ENCODE results near the gene GNG8. TPM values are rescaled to one million over a fixed set of nuclear protein-coding genes. Genes with fewer than 3 reads are reported as not detected.
A peak's percentile ranks its signal among the peaks of the same experiment; 100 is the strongest.

GNG8 gene
- total RNA-seq, 4 donors from 2014 or later: not detected

- in situ Hi-C loops (cut with MboI; ENCODE audit: low pct_ligation_motif_present in 1 of 4, low pct_unique_long_range_greater_than_20kb in 1 of 4, low sequenced_read_pairs in 3 of 4): no loop called here
- Histone ChIP-seq H3K27me3 (peaks cover 2% of the 10 kb centered on the region), H3K27ac (peak overlapping the region; percentile 68 to 80 (median 74)), H3K9me3 (no peaks in the 10 kb centered on the region), H3K36me3 (no peaks in the 10 kb centered on the region), H3K4me3 (no peak overlapping the region), H3K4me1 (peaks cover 22 to 79% (median 31%) of the 10 kb centered on the region in 4 donors)
- no peak for TF ChIP-seq POLR2AphosphoS5 (IDR thresholded peaks at IDR 0.05)
- TF ChIP-seq POLR2A (IDR thresholded peaks at IDR 0.05): no peak
- no peak for TF ChIP-seq CTCF (IDR thresholded peaks at IDR 0.05)
- no peak for TF ChIP-seq EP300 (IDR thresholded peaks at IDR 0.05; ENCODE audit: low read depth)
- WGBS, 2 donors (ENCODE audit: low coverage in 1 of 2): 80% methylated on average over 29 of the region's 32 CpGs; no CpG with 5 or more reads in 1 of the 2 donors
- DNase-seq: no peak
- intact Hi-C loops (cut with DNase I; ENCODE audit: low total_unique reads): no loop called here
These were observed 14.5 kb downstream of the GNG8 start for GRCh38 chr19:46621191-46622117.

GRCh38 chr19:46620716-46621115 lies 15.3 kb downstream of the GNG8 start:
- H3K27me3 ChIP-seq: peaks cover 2% of the 10 kb centered on the region
- H3K36me3 ChIP-seq: no peaks in the 10 kb centered on the region
- peak overlapping the region; percentile 68 to 80 (median 74) for H3K27ac ChIP-seq
- TF ChIP-seq CTCF (IDR thresholded peaks at IDR 0.05) (no peak), POLR2AphosphoS5 (IDR thresholded peaks at IDR 0.05) (peak in 1 of 3 donors; percentile 2), EP300 (IDR thresholded peaks at IDR 0.05; ENCODE audit: low read depth) (no peak), POLR2A (IDR thresholded peaks at IDR 0.05) (no peak)
- no peaks in the 10 kb centered on the region for H3K9me3 ChIP-seq
- no peak for DNase-seq
- no peak overlapping the region for H3K4me3 ChIP-seq
- H3K4me1 ChIP-seq: peaks cover 22 to 73% (median 31%) of the 10 kb centered on the region in 4 donors
- intact Hi-C loops (cut with DNase I; ENCODE audit: low total_unique reads) (no loop called here), in situ Hi-C loops (cut with MboI; ENCODE audit: low pct_ligation_motif_present in 1 of 4, low pct_unique_long_range_greater_than_20kb in 1 of 4, low sequenced_read_pairs in 3 of 4) (no loop called here)
- WGBS, 2 donors (ENCODE audit: low coverage in 1 of 2): 50% methylated on average over 6 of the region's 6 CpGs; no CpG with 5 or more reads in 1 of the 2 donors

GRCh38 chr19:46620267-46620666 lies 15.7 kb downstream of the GNG8 start:
- H3K36me3 ChIP-seq: no peaks in the 10 kb centered on the region
- peaks cover 2% of the 10 kb centered on the region for H3K27me3 ChIP-seq
- no peak overlapping the region for H3K4me3 ChIP-seq
- intact Hi-C loops (cut with DNase I; ENCODE audit: low total_unique reads) (no loop called here), in situ Hi-C loops (cut with MboI; ENCODE audit: low pct_ligation_motif_present in 1 of 4, low pct_unique_long_range_greater_than_20kb in 1 of 4, low sequenced_read_pairs in 3 of 4) (no loop called here)
- peak overlapping the region; percentile 68 to 80 (median 74) for H3K27ac ChIP-seq
- no peaks in the 10 kb centered on the region for H3K9me3 ChIP-seq
- WGBS, 2 donors (ENCODE audit: low coverage in 1 of 2): 66% methylated on average over 3 of the region's 3 CpGs; no CpG with 5 or more reads in 1 of the 2 donors
- peaks cover 22 to 69% (median 29%) of the 10 kb centered on the region in 4 donors for H3K4me1 ChIP-seq
- DNase-seq: no peak
- TF ChIP-seq POLR2AphosphoS5 (IDR thresholded peaks at IDR 0.05): no peak
- TF ChIP-seq POLR2A (IDR thresholded peaks at IDR 0.05): no peak
- no peak for TF ChIP-seq CTCF (IDR thresholded peaks at IDR 0.05)
- TF ChIP-seq EP300 (IDR thresholded peaks at IDR 0.05; ENCODE audit: low read depth): no peak

GRCh38 chr19:46618670-46619231 lies 17.3 kb downstream of the GNG8 start:
- peaks cover 2% of the 10 kb centered on the region for H3K27me3 ChIP-seq
- TF ChIP-seq POLR2AphosphoS5 (IDR thresholded peaks at IDR 0.05) (peak in 1 of 3 donors; percentile 18), POLR2A (IDR thresholded peaks at IDR 0.05) (no peak)
- in situ Hi-C loops (cut with MboI; ENCODE audit: low pct_ligation_motif_present in 1 of 4, low pct_unique_long_range_greater_than_20kb in 1 of 4, low sequenced_read_pairs in 3 of 4): loop anchor here in 2 of 4 donors (5.0 kb wide), 2 partner anchors 44 to 49 kb away; partner anchors contain the start of gene DACT3 (in 1 of the 2)
- H3K4me3 ChIP-seq: no peak overlapping the region
- no peaks in the 10 kb centered on the region for H3K36me3 ChIP-seq
- 27% methylated on average over 9 of the region's 9 CpGs; no CpG with 5 or more reads in 1 of the 2 donors for WGBS, 2 donors (ENCODE audit: low coverage in 1 of 2)
- intact Hi-C loops (cut with DNase I; ENCODE audit: low total_unique reads): no loop called here
- DNase-seq: no peak
- peak overlapping the region in 2 of 4 donors; percentile 35 to 60 for H3K27ac ChIP-seq
- peaks cover 18 to 60% (median 23%) of the 10 kb centered on the region in 4 donors for H3K4me1 ChIP-seq
- no peaks in the 10 kb centered on the region for H3K9me3 ChIP-seq
